Activated B cell treated with CpG ODN at 0.5 μM for 24 hours (primary cell): ENCODE results near the gene PLAAT3. TPM values are rescaled to one million over a fixed set of nuclear protein-coding genes. Genes with fewer than 3 reads are reported as not detected.

Experiments
- total RNA-seq: library from RNA; stranded (reverse); gene quantifications from 2 replicates; pipeline ENCODE4 v1.2.3, GENCODE V29; 2022

PLAAT3 gene
- total RNA-seq, 1 donor from 2014 or later = 0.82 TPM

Other genes with a start within 250 kb of the PLAAT3 start
- not detected in 2 replicates for gene SLC22A9, start 244.6 kb downstream of the PLAAT3 start, total RNA-seq
- gene PLAAT5, start 123.3 kb downstream of the PLAAT3 start, total RNA-seq = not detected in 2 replicates
- not detected in 2 replicates for gene LGALS12, start 108.3 kb downstream of the PLAAT3 start, total RNA-seq
- 3.9 and 4.7 TPM in 2 replicates for gene PLAAT4, start 77.6 kb downstream of the PLAAT3 start, total RNA-seq
- not detected in 2 replicates for gene PLAAT2, start 51.1 kb downstream of the PLAAT3 start, total RNA-seq
- 31.8 and 32.9 TPM in 2 replicates for gene ATL3, start 56.9 kb upstream of the PLAAT3 start, total RNA-seq
- gene RTN3, start 67.1 kb upstream of the PLAAT3 start, total RNA-seq = 16.2 and 18.5 TPM in 2 replicates
- gene ZFTA, start 154.3 kb upstream of the PLAAT3 start, total RNA-seq = 11.2 and 12.5 TPM in 2 replicates
- gene SPINDOC, start 199.0 kb upstream of the PLAAT3 start, total RNA-seq = 18.7 and 20.8 TPM in 2 replicates
- gene MARK2, start 224.7 kb upstream of the PLAAT3 start, total RNA-seq = 39.2 and 41.5 TPM in 2 replicates